H1 (cell line): ENCODE results near the gene PTPRF. TPM values are rescaled to one million over a fixed set of nuclear protein-coding genes. Genes with fewer than 3 reads are reported as not detected.

Experiments used
- CTCF ChIA-PET: fragments of 300-600 bp; sonication (Branson Sonifier 250); formaldehyde crosslinking; loops from one replicate; lab custom pipeline; 2021; ENCODE audit not compliant: partially characterized antibody; lab: Charles Lee
- POLR2A ChIA-PET: fragments of 300-600 bp; sonication (Branson Sonifier 250); formaldehyde crosslinking; loops from one replicate; lab custom pipeline; 2021; ENCODE audit warnings: inconsistent platforms; ENCODE audit not compliant: partially characterized antibody; lab: Charles Lee
- DNase-seq, 2 experiments: peaks; one replicate each; pipeline versions ENCODE4 v3.0.0 to v3.0.0-alpha.2; 2010 to 2022; ENCODE audit warnings: low spot score in 2 of 2, low read depth in 1 of 2, mixed read lengths in 1 of 2
- FAIRE-seq: peaks from 2 replicates; lab custom pipeline; 2011; peaks lifted over from hg19 to GRCh38; lab: Jason Lieb, UNC
- H2AFZ ChIP-seq: 2 replicates; pipeline ENCODE4 v1.8.1; 2012; ENCODE audit warnings: low read length, inconsistent platforms
- H2AK5ac ChIP-seq: 2 replicates; pipeline ENCODE4 v1.6.1; 2013; ENCODE audit warnings: low read depth, low read length
- H2BK120ac ChIP-seq: replicated peaks from 2 replicates; pipeline ENCODE3; 2013; ENCODE audit warnings: low read depth, low read length, inconsistent platforms
- H2BK12ac ChIP-seq: 2 replicates; pipeline ENCODE4 v1.6.1; 2013; ENCODE audit warnings: low read depth, low read length
- H2BK15ac ChIP-seq: 2 replicates; pipeline ENCODE4 v1.6.1; 2013; ENCODE audit warnings: low read length
- H2BK20ac ChIP-seq: 2 replicates; pipeline ENCODE4 v1.6.1; 2013; ENCODE audit warnings: low read length
- H2BK5ac ChIP-seq: 2 replicates; pipeline ENCODE4 v1.6.1; 2013; ENCODE audit warnings: low read depth, low read length
- H3K14ac ChIP-seq: 2 replicates; pipeline ENCODE4 v1.6.1; 2013; ENCODE audit warnings: inconsistent platforms; ENCODE audit not compliant: insufficient read length
- H3K18ac ChIP-seq: 2 replicates; pipeline ENCODE4 v1.6.1; 2013; ENCODE audit warnings: low read length; ENCODE audit errors: extremely low read depth
- H3K23ac ChIP-seq: 2 replicates; pipeline ENCODE4 v1.6.1; 2013; ENCODE audit warnings: inconsistent platforms; ENCODE audit not compliant: insufficient read length
- H3K23me2 ChIP-seq: 2 replicates; pipeline ENCODE4 v1.6.1; 2013; ENCODE audit warnings: low read depth, low read length
- H3K27ac ChIP-seq: 2 replicates; pipeline ENCODE4 v1.6.1; 2011; ENCODE audit warnings: low read depth, low read length, inconsistent platforms
- H3K27me3 ChIP-seq, 4 experiments: replicated peaks in 1 of 4; 1 replicate in 1 of 4; 2 replicates in 3 of 4; pipeline versions ENCODE4 v1.6.1 to v1.8.1; 2011 to 2013; ENCODE audit warnings: low read length in 3 of 4, mild to moderate bottlenecking in 3 of 4, inconsistent platforms in 2 of 4, mixed read lengths in 2 of 4, moderate library complexity in 1 of 4; ENCODE audit not compliant: control insufficient read depth in 3 of 4, insufficient read depth in 3 of 4; ENCODE audit errors: extremely low read depth in 1 of 4
- H3K36me3 ChIP-seq, 4 experiments: 2 replicates each; pipeline versions ENCODE4 v1.6.1 to v1.8.1; 2011 to 2013; ENCODE audit warnings: mild to moderate bottlenecking in 4 of 4, low read length in 3 of 4, moderate library complexity in 2 of 4, control low read depth in 1 of 4, inconsistent platforms in 1 of 4; ENCODE audit not compliant: insufficient read depth in 4 of 4, control insufficient read depth in 2 of 4
- H3K4ac ChIP-seq: replicated peaks from 2 replicates; pipeline ENCODE3; 2013; ENCODE audit warnings: low read length, low read depth, mixed read lengths, inconsistent platforms; ENCODE audit not compliant: insufficient read length
- H3K4me1 ChIP-seq, 4 experiments: replicated peaks in 1 of 4; 1 replicate in 1 of 4; 2 replicates in 3 of 4; pipeline versions ENCODE4 v1.6.1 to v1.8.1; 2011 to 2013; ENCODE audit warnings: low read length in 3 of 4, inconsistent platforms in 2 of 4, mixed read lengths in 1 of 4; ENCODE audit not compliant: insufficient read depth in 4 of 4, control insufficient read depth in 3 of 4
- H3K4me2 ChIP-seq, 2 experiments: 2 replicates each; pipeline versions ENCODE4 v1.6.1 to v1.8.1; 2011 to 2013; ENCODE audit warnings: low read depth in 2 of 2, low read length in 2 of 2, control low read depth in 1 of 2, inconsistent platforms in 1 of 2, mild to moderate bottlenecking in 1 of 2; ENCODE audit not compliant: insufficient read depth in 1 of 2
- H3K4me3 ChIP-seq, 4 experiments: fragments of 200-600, 300-600 bp in 1 of 4; sonication (generic), shearing (Covaris generic), sonication (Bioruptor Twin) in 1 of 4; 2 replicates each; pipeline versions ENCODE4 v1.5.1 to v1.8.1; 2011 to 2016; ENCODE audit warnings: low read length in 4 of 4, low read depth in 3 of 4, control low read depth in 2 of 4, inconsistent platforms in 2 of 4, mild to moderate bottlenecking in 2 of 4, mixed read lengths in 1 of 4, moderate library complexity in 1 of 4; ENCODE audit not compliant: insufficient read depth in 2 of 4; ENCODE audit errors: extremely low read depth in 1 of 4
- H3K56ac ChIP-seq: replicated peaks from 2 replicates; pipeline ENCODE3; 2013; ENCODE audit warnings: low read depth, mild to moderate bottlenecking, mixed read lengths, low read length, inconsistent platforms; ENCODE audit not compliant: insufficient read length
- H3K79me1 ChIP-seq: 2 replicates; pipeline ENCODE4 v1.6.1; 2013; ENCODE audit warnings: low read depth, low read length, control low read depth
- H3K79me2 ChIP-seq, 2 experiments: 2 replicates each; pipeline versions ENCODE4 v1.6.1 to v1.8.1; 2012 to 2013; ENCODE audit warnings: low read length in 2 of 2, mild to moderate bottlenecking in 2 of 2, inconsistent platforms in 1 of 2; ENCODE audit not compliant: insufficient read depth in 2 of 2, control insufficient read depth in 1 of 2
- H3K9ac ChIP-seq, 4 experiments: replicated peaks in 1 of 4; 1 replicate in 1 of 4; 2 replicates in 3 of 4; pipeline versions ENCODE4 v1.6.1 to v1.8.1; 2011 to 2013; ENCODE audit warnings: low read depth in 3 of 4, low read length in 3 of 4, control low read depth in 2 of 4, mild to moderate bottlenecking in 2 of 4, moderate library complexity in 2 of 4, inconsistent platforms in 1 of 4; ENCODE audit errors: extremely low read depth in 1 of 4
- H3K9me3 ChIP-seq, 2 experiments: 2 replicates each; pipeline versions ENCODE4 v1.6.1 to v1.8.1; 2012 to 2013; ENCODE audit warnings: mild to moderate bottlenecking in 2 of 2, moderate library complexity in 2 of 2, control low read depth in 1 of 2, inconsistent platforms in 1 of 2, low read depth in 1 of 2, low read length in 1 of 2, mixed read lengths in 1 of 2; ENCODE audit not compliant: insufficient read depth in 2 of 2
- H4K20me1 ChIP-seq, 2 experiments: replicated peaks in 1 of 2; 2 replicates each; pipeline versions ENCODE3 to v1.8.1; 2011 to 2013; ENCODE audit warnings: inconsistent platforms in 2 of 2, low read length in 2 of 2, mild to moderate bottlenecking in 1 of 2; ENCODE audit not compliant: insufficient read depth in 2 of 2, control insufficient read depth in 1 of 2
- H4K5ac ChIP-seq: 2 replicates; pipeline ENCODE4 v1.6.1; 2013; ENCODE audit warnings: low read length, low read depth, mixed read lengths, inconsistent platforms; ENCODE audit not compliant: insufficient read length
- H4K8ac ChIP-seq: 2 replicates; pipeline ENCODE4 v1.8.0; 2013; ENCODE audit warnings: mild to moderate bottlenecking, moderate library complexity, low read length, inconsistent platforms; ENCODE audit not compliant: insufficient read depth; ENCODE audit errors: extremely low read depth
- H4K91ac ChIP-seq: replicated peaks from 2 replicates; pipeline ENCODE3; 2013; ENCODE audit warnings: low read length, mixed read lengths, inconsistent platforms; ENCODE audit not compliant: insufficient read length
- NANOG ChIP-seq: IDR thresholded peaks from 2 replicates; pipeline ENCODE4 v1.6.1; 2011; ENCODE audit warnings: low read length, low read depth, mild to moderate bottlenecking, inconsistent platforms; ENCODE audit not compliant: insufficient read depth, poor library complexity, severe bottlenecking
- WGBS, 2 experiments: shearing (Covaris generic) in 1 of 2; methylation state at CpG; one replicate each; pipeline versions ENCODE4 v1.1.6 to v1.1.7; 2013 to 2015; ENCODE audit warnings: low lambda C conversion rate in 2 of 2, mixed read lengths in 2 of 2, inconsistent platforms in 1 of 2, low coverage in 1 of 2, missing lambda C conversion rate in 1 of 2; ENCODE audit not compliant: insufficient replicate concordance in 2 of 2, insufficient coverage in 1 of 2, insufficient read length in 1 of 2; ENCODE audit errors: extremely low coverage in 1 of 2, missing lambda C conversion rate in 1 of 2; 5-methylcytosine and 5-hydroxymethylcytosine counted together
- polyA plus RNA-seq, 7 experiments: library from polyadenylated mRNA; depleted of rRNA in 3 of 7; stranded (reverse) in 5 of 7; unstranded in 2 of 7; fragments of >200 nt in 5 of 7; fragments of 200-250 nt in 2 of 7; gene quantifications; 1 replicate in 5 of 7; 2 replicates in 1 of 7; 4 replicates in 1 of 7; pipeline versions ENCODE4 v1.2.1 to v1.2.3, GENCODE V29; 2011 to 2013; ENCODE audit warnings: missing spikeins in 2 of 7, mixed read lengths in 2 of 7
- total RNA-seq: library from RNA; stranded (reverse); fragmentation: NEBNext Ultra II Directional; extraction: Animal tissue kit (Norgen Biotek cat#: 25700); gene quantifications from 2 replicates; pipeline ENCODE4 v1.2.1, GENCODE V29; 2021

PTPRF gene
- total and polyA plus RNA-seq, 2 of the 8 experiments (the other 6 are each of a cell fraction or from before 2014, with no cell fraction given) = 136 to 231 TPM

GRCh38 chr1:43585557-43585956, 54.9 kb downstream of the PTPRF start:
- DNase-seq (no peak), FAIRE-seq (no peak)
- Histone ChIP-seq H3K23me2 (no peaks in the 10 kb centered on the region; the same call in 1 of the 2 replicates), H4K91ac (no peak overlapping the region), H3K4ac (no peak overlapping the region), H2BK5ac (no peak overlapping the region), H4K8ac (no peak overlapping the region), H2BK12ac (no peak overlapping the region), H2BK20ac (no peak overlapping the region), H3K14ac (no peak overlapping the region), H3K79me2 (no peaks in the 10 kb centered on the region), H3K79me1 (peaks cover 7% of the 10 kb centered on the region; the same call in 1 of the 2 replicates), H3K27me3 (no peaks in the 10 kb centered on the region), H3K27ac (no peak overlapping the region), H3K56ac (no peak overlapping the region), H3K23ac (no peak overlapping the region), H2BK15ac (no peak overlapping the region), H3K9me3 (no peaks in the 10 kb centered on the region), H4K20me1 (peaks cover 8 to 25% of the 10 kb centered on the region in 2 experiments), H2BK120ac (no peak overlapping the region), H3K4me3 (no peak overlapping the region), H2AFZ (no peak overlapping the region), H3K4me1 (no peaks in the 10 kb centered on the region; a peak in 1 of 7 replicates), H3K9ac (no peak overlapping the region), H3K4me2 (no peak overlapping the region), H2AK5ac (no peak overlapping the region), H4K5ac (no peak overlapping the region), H3K18ac (no peak overlapping the region), H3K36me3 (peaks cover 0 to 22% (median 10%) of the 10 kb centered on the region in 4 experiments; a peak in 7 of 8 replicates)
- 97% methylated on average over 10 of the region's 10 CpGs; no CpG with 5 or more reads in 1 of the 2 experiments for WGBS, 2 experiments
- POLR2A ChIA-PET = interaction anchor here (3.5 kb wide), 1 partner anchor 12 kb away, joined by 12 read pairs; no protein-coding TSS in a partner anchor
- CTCF ChIA-PET = no interaction called here
- TF ChIP-seq NANOG = no peak
